Suprapubic skin (tissue), 4 donors: ENCODE measurements around the gene DNAJC5. TPM values are rescaled to one million over a fixed set of nuclear protein-coding genes. Genes with fewer than 3 reads are reported as not detected.

ENCODE experiments used
- DNase-seq, 2 donors: peaks; one replicate each; pipeline ENCODE4 v3.0.0-alpha.2; 2019; ENCODE audit warnings: low spot score in 2 of 2
- H3K27ac ChIP-seq: fragments of 200-600 bp; sonication (generic); one replicate; pipeline ENCODE4 v1.5.1; 2019
- H3K27me3 ChIP-seq: fragments of 200-600 bp; sonication (generic); one replicate; pipeline ENCODE4 v1.5.1; 2019
- H3K36me3 ChIP-seq: fragments of 200-600 bp; sonication (generic); one replicate; pipeline ENCODE4 v1.5.1; 2019
- H3K4me1 ChIP-seq: fragments of 200-600 bp; sonication (generic); one replicate; pipeline ENCODE4 v1.5.1; 2019
- H3K4me3 ChIP-seq: fragments of 200-600 bp; sonication (generic); one replicate; pipeline ENCODE4 v1.5.1; 2019; ENCODE audit warnings: mild to moderate bottlenecking
- H3K9me3 ChIP-seq: fragments of 200-600 bp; sonication (generic); one replicate; pipeline ENCODE4 v1.5.1; 2019
- CTCF ChIP-seq, 2 donors: fragments of 200-600 bp in 1 of 2; fragments of 450-650 bp in 1 of 2; sonication (generic) in 1 of 2; IDR thresholded peaks; one replicate each; pipeline ENCODE4 v1.5.1; 2016 to 2019; ENCODE audit warnings: antibody characterized with exemption in 2 of 2, mild to moderate bottlenecking in 1 of 2, moderate library complexity in 1 of 2
- EP300 ChIP-seq: sonication (generic); formaldehyde crosslinking; IDR thresholded peaks from one replicate; pipeline ENCODE4 v1.6.1; 2017; ENCODE audit warnings: antibody characterized with exemption
- POLR2A ChIP-seq, 2 donors: fragments of 450-650 bp; IDR thresholded peaks; one replicate each; pipeline ENCODE4 v1.6.1; 2017; ENCODE audit warnings: antibody characterized with exemption in 2 of 2, mild to moderate bottlenecking in 2 of 2, moderate library complexity in 2 of 2
- POLR2AphosphoS5 ChIP-seq, 3 donors: sonication (generic); formaldehyde crosslinking; IDR thresholded peaks; one replicate each; pipeline ENCODE4 v1.6.1; 2017; ENCODE audit warnings: antibody characterized with exemption in 3 of 3
- WGBS: methylation state at CpG from one replicate; pipeline ENCODE4 v1.1.5; 2018; 5-methylcytosine and 5-hydroxymethylcytosine counted together
- total RNA-seq, 4 donors: library from RNA; depleted of rRNA; stranded (reverse); fragments of >200 nt; gene quantifications; one replicate each; pipeline ENCODE4 v1.1.0, GENCODE V29; 2016

DNAJC5 gene
- total RNA-seq, 4 donors from 2014 or later: 36.4 to 62.0 (median 53.7) TPM

- 20% methylated on average over 1 of the region's 15 CpGs for WGBS
- H3K9me3 ChIP-seq: no peaks in the 10 kb centered on the region
- no peaks in the 10 kb centered on the region for H3K27me3 ChIP-seq
- H3K4me3 ChIP-seq: no peak overlapping the region
- peak overlapping the region; percentile 42 for H3K27ac ChIP-seq
- H3K36me3 ChIP-seq: no peaks in the 10 kb centered on the region
- DNase-seq: no peak
- H3K4me1 ChIP-seq: peaks cover 90% of the 10 kb centered on the region
- TF ChIP-seq CTCF (IDR thresholded peaks at IDR 0.05): no peak
Measured at GRCh38 chr20:63952210-63952535, 57.2 kb downstream of the DNAJC5 start.

- DNase-seq: no peak
- no peaks in the 10 kb centered on the region for H3K36me3 ChIP-seq
- no peaks in the 10 kb centered on the region for H3K9me3 ChIP-seq
- H3K27ac ChIP-seq: no peak overlapping the region
- peaks cover 90% of the 10 kb centered on the region for H3K4me1 ChIP-seq
- TF ChIP-seq POLR2A (IDR thresholded peaks at IDR 0.05) (no peak), CTCF (IDR thresholded peaks at IDR 0.05) (no peak), POLR2AphosphoS5 (IDR thresholded peaks at IDR 0.05) (no peak), EP300 (no peak)
- 86% methylated on average over 14 of the region's 14 CpGs for WGBS
- H3K27me3 ChIP-seq: no peaks in the 10 kb centered on the region
- no peak overlapping the region for H3K4me3 ChIP-seq
Measured at GRCh38 chr20:63952769-63953168, 57.8 kb downstream of the DNAJC5 start.

- no peak for TF ChIP-seq CTCF (IDR thresholded peaks at IDR 0.05)
- TF ChIP-seq POLR2AphosphoS5 (IDR thresholded peaks at IDR 0.05): no peak
- TF ChIP-seq POLR2A (IDR thresholded peaks at IDR 0.05): no peak
- TF ChIP-seq EP300: no peak
- DNase-seq: no peak
- H3K9me3 ChIP-seq: no peaks in the 10 kb centered on the region
- H3K4me1 ChIP-seq: peaks cover 87% of the 10 kb centered on the region
- no peak overlapping the region for H3K27ac ChIP-seq
- no peaks in the 10 kb centered on the region for H3K27me3 ChIP-seq
- peaks cover under 1% of the 10 kb centered on the region for H3K36me3 ChIP-seq
- no peak overlapping the region for H3K4me3 ChIP-seq
- WGBS: 78% methylated on average over 13 of the region's 13 CpGs
Measured at GRCh38 chr20:63953764-63954429, 59.0 kb downstream of the DNAJC5 start.

GRCh38 chr20:63955281-63955826 lies 60.4 kb downstream of the DNAJC5 start:
- Histone ChIP-seq H3K9me3 (no peaks in the 10 kb centered on the region), H3K4me1 (peaks cover 73% of the 10 kb centered on the region), H3K4me3 (peak overlapping the region; percentile 82), H3K27ac (peak overlapping the region; percentile 91), H3K27me3 (no peaks in the 10 kb centered on the region), H3K36me3 (peaks cover 15% of the 10 kb centered on the region)
- no peak for TF ChIP-seq EP300
- peak in 1 of 2 donors; percentile 25 for TF ChIP-seq CTCF (IDR thresholded peaks at IDR 0.05)
- DNase-seq: no peak
- 7% methylated on average over 3 of the region's 31 CpGs for WGBS

GRCh38 chr20:63955827-63956663 lies 61.1 kb downstream of the DNAJC5 start, which contains the start of gene UCKL1:
Gene UCKL1, minus strand, starts transcription at chr20:63956416. Its CDS starts 44 bp downstream, at chr20:63956372.
- no peaks in the 10 kb centered on the region for H3K9me3 ChIP-seq
- peaks cover 22% of the 10 kb centered on the region for H3K36me3 ChIP-seq
- peak within 1 kb of the TSS; percentile 91 for H3K27ac ChIP-seq
- no peaks in the 10 kb centered on the region for H3K27me3 ChIP-seq
- peaks cover 66% of the 10 kb centered on the region for H3K4me1 ChIP-seq
- H3K4me3 ChIP-seq: peak within 1 kb of the TSS; percentile 82
- DNase-seq: peak; percentile 95
- TF ChIP-seq POLR2AphosphoS5 (IDR thresholded peaks at IDR 0.05) (peak in 1 of 3 donors; percentile 27), POLR2A (IDR thresholded peaks at IDR 0.05) (peak in 1 of 2 donors; percentile 56), EP300 (no peak)
- 2% methylated on average over 22 of the region's 105 CpGs for WGBS
